ENCODE data around the gene EEA1.

The EEA1 gene

DNA sequence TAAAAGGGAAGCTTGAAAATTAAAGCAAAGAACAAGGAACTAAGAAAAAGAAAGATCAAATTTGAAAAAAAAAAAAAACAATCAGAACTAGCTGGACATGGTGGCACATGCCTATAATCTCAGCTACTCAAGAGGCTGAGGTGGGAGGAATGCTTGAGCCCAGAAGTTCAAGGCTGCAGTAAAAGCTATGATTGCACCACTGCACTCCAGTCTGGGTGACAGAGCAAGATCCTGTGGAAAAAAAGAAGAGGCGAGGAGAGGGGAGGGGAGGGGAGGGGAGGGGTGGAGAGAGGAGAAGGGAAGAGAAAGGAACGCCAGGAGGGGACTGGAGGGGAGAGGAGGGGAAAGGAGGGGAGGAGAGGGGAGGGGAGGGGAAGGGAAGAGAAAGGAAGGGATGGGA lies 43.0 kb downstream of the EEA1 start:
- no peak for DNase-seq (ENCODE audit: low read depth in 2 of 2)

- no peak for DNase-seq (ENCODE audit: low read depth in 2 of 2)
These were observed 49.3 kb downstream of the EEA1 start for GRCh38 chr12:92879698-92880322.

GRCh38 chr12:92877904-92878303 lies 51.2 kb downstream of the EEA1 start:
- no peak for DNase-seq (ENCODE audit: low read depth in 2 of 2)

- DNase-seq (ENCODE audit: low read depth in 2 of 2) = no peak
These were observed 52.6 kb downstream of the EEA1 start for GRCh38 chr12:92876496-92876895.

GRCh38 chr12:92871116-92871515 lies 58.0 kb downstream of the EEA1 start:
- no peak for DNase-seq (ENCODE audit: low read depth in 2 of 2)

DNA sequence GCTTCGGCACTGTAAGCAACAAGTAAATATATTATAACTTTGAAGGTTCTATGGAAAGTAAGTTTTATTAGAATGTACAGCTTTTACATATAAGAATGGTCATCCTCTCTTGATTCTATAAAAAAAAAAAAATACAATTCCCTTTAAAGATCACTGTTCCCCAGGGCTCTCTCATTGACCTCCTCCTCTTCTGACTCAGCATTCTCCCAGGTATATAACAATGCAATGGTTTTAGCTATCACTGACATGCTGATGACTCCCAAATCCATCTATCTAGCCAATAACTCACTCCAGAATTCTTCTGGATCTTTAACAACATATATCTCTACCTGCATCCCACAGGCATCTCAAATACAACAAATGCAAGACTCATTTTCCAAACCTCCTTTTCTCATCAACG lies 62.7 kb downstream of the EEA1 start:
- no peak for DNase-seq (ENCODE audit: low read depth in 2 of 2)

GRCh38 chr12:92863251-92863650 lies 65.8 kb downstream of the EEA1 start:
- DNase-seq (ENCODE audit: low read depth in 2 of 2) = no peak

DNA sequence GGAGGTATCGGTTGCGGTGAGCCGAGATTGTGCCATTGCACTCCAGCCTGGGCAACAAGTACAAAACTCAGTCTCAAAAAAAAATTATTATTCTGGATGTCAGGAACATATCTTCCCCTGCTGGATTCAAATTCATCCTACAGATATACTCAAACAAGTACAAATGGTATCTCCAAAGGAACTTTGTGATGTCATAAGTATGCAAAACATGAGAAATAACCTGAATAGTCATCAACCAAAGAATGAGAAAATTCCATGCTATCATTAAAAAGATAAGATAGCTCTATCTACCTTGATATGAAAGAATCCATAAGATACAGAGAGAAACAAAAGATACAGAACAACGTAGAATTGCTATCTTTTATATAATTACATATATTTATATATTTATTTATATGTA lies 67.7 kb downstream of the EEA1 start:
- DNase-seq (ENCODE audit: low read depth in 2 of 2) = no peak

- DNase-seq (ENCODE audit: low read depth in 2 of 2) = no peak
These were observed 68.6 kb downstream of the EEA1 start for GRCh38 chr12:92860521-92860920.

GRCh38 chr12:92859650-92860386 lies 69.3 kb downstream of the EEA1 start:
- DNase-seq (ENCODE audit: low read depth in 2 of 2) = no peak

- no peak for DNase-seq (ENCODE audit: low read depth in 2 of 2)
These were observed 71.3 kb downstream of the EEA1 start for GRCh38 chr12:92857818-92858217.

DNA sequence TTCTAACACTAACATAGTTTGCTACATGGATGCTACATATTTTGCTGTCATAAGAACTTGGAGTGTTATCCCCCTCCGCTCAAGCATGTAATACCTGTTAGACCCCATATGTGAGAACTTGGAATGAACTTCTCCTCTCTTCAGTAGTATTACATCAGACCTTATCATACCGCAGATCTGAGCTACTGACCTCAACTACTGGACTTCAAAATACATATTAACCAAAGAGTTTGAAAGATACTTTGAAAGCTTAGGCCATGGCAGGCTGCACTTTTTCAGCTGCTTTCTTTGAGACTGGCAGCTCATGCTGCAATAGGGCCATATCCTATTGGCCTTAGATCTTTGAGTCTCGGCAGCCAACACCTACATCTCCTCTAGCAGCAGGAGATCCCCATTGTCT lies 74.8 kb downstream of the EEA1 start:
- no peak for DNase-seq (ENCODE audit: low read depth in 2 of 2)

GRCh38 chr12:92848740-92849139 lies 80.4 kb downstream of the EEA1 start:
- DNase-seq (ENCODE audit: low read depth in 2 of 2) = no peak

DNA sequence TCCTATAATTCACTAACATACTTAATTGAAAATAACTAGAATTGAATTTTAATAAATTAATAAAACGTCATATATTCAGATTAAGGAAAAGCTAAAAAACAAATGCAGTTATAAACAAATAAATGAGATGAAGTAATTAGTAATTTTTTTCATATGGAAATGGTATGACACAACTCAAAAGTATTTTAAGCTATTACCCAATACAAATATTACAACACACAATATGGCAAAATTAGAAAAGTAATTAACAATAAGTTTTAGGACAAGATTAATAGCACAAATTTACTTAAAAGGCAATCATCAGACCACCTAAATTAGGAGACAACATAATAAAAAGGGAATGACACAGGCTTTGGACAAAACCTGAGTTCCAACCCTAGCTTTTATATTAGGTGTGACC lies 81.7 kb downstream of the EEA1 start:
- DNase-seq (ENCODE audit: low read depth in 2 of 2) = no peak

DNA sequence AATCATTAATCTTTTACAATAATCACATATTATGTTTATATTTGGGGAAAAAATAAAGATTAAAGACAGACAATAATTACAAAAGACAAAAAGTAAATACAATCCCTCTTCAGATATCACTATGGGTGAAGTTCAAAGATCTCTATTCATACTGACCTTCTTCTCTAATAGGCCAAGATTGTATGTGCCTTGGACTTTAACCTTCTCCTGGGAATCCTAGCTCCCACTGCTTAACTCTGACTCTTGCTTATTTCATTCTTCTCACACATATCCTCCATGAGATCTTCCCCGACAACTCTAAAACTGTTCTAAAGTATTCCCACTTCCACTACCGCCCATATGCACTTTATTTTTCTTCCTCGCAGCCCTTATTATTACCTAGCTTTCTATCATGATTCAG lies 83.8 kb downstream of the EEA1 start:
- no peak for DNase-seq (ENCODE audit: low read depth in 2 of 2)

DNA sequence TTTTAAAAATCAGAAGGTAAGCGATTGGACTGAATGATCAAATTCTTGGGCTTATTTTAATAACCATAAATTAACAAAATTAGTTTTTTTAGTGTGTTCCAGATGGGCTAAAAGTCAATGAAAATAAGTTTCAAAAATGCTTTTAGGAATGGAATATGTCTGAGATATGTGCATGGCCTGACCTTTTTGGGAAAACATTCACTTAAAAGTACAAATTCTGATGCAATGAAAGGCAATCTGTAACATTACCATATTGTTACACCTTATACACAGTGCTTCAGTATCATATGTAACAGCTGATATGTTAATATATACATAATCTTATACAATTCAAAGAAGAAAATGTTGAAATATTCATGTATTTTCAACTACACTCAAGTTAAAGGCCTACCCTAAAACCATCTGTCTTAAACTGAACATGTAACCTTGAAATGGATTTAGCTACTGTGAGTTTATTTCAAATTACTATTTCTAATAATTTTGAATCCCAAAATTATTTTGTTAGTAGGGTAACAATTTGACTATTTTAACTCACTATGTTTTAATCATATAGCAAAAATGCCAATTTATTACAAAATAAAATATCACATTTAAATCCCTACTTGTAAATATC lies 84.8 kb downstream of the EEA1 start:
- no peak for DNase-seq (ENCODE audit: low read depth in 2 of 2)

DNA sequence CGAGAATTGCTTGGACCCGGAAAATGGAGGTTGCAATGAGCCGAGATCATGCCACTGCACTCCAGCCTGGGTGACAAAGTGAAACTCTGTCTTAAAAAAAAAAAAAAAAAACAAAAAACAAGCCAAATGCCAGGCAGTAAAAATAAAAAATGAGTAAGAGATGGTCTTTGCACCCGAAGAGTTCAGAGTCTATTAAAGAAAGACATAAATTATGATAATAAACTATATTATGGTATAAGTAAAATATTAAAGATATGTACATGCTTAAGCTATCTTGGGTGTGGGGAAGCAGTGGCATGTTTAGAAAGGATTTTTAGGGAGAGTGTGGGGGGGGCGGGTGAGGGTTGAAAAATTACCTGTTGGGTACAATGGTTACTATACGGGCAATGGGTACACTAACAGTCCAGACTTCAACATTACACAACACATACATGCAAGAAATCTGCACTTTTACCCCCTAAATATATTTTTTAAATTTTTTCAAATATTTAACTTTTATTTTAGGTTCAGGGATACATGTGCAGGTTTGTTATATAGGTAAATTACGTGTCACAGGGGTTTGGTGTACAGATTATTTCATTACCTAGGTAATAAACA lies 99.3 kb downstream of the EEA1 start:
- DNase-seq (ENCODE audit: low read depth in 2 of 2) = no peak

DNA sequence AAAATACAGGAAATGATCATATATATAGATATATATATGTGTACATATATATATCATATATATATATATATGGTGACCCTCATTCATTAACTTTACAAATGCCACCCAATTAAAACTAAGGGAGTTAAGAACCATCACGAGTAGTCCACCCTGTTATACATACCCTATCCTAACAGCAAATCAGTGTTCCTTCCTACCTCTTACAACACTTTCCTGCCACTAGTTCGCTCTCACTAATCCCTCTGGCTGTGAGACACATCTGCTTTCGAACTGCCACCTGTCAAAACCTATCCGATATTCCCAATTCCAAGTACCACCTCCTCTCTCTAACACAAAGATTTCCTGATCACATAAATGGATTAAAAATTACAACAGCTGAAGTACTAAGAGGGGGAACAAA lies 100.5 kb downstream of the EEA1 start:
- no peak for DNase-seq (ENCODE audit: low read depth in 2 of 2)

DNA sequence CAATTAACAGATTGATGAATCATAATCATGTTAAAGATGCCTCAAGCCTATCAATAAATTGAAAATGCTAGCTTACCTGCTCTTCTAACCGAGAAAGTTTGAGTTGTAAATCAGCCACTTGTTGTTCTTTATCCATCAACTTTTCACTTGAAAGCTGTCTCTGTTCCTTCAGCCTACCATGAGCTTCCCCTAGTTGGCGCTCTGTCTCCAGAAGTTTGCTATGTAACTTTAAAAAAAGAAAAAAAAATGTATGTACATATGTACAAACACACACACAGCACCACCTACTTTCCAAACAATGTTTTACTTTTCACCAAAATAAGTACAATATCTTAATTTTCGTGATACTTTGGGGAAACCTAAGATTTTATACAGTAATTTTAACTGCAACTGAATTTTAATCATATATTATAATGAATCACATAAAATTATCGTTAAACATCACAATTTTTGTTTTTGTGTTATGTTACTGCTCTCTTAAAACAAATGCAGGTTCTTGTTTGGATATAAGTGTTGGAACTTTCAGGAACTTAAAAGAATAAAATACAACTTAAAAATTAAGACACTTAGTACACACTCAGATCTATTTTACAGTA lies 101.2 kb downstream of the EEA1 start:
- peak; percentile 2 to 12 for DNase-seq (ENCODE audit: low read depth in 2 of 2)

DNA sequence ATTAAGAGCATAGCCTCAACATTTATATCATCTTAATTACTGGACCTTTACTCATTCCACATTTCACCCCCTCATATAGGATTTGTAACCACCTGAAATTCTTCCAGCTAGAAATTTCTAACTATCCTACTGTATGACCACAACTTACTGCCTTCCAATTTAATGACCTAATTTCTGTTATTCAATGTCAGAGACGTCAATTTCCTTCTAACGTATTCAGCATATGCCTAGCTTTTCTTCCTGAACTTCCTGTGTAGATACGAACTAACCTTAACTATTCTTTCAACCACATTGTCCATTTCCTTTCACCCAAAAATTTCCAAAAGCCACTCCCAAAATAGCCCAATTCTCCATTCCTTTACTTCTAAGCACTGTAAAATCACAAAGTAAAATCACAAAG lies 108.0 kb downstream of the EEA1 start:
- DNase-seq (ENCODE audit: low read depth in 2 of 2) = no peak

GRCh38 chr12:92814584-92814983 lies 114.5 kb downstream of the EEA1 start:
- DNase-seq (ENCODE audit: low read depth in 2 of 2) = no peak

DNA sequence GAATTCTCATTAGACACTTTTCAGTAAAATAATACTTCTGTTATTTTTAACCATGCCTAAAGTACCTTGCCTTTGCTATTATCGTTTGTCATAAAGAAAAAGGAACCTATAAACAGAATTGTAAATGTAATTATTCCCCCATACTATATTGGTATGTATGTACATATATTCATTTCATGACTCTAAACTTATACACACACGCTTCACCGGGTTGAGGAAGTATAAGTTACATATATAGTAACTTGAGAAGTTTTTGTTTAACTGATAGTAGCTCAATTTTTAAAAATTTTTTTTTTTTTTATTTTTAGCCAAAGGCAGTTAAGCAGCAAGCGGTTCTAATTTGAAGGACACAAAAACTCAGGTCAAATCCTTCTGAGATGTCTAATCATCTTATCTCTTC lies 118.7 kb downstream of the EEA1 start:
- no peak for DNase-seq (ENCODE audit: low read depth in 2 of 2)

- DNase-seq (ENCODE audit: low read depth in 2 of 2) = no peak
These were observed 125.2 kb downstream of the EEA1 start for GRCh38 chr12:92803903-92804302.
